Brain microvascular endothelial cell (primary cell): ENCODE measurements around the gene TTLL10.

Source experiments
- DNase-seq: peaks from one replicate; pipeline ENCODE4 v3.0.0-alpha.2; 2020
- H3K27ac ChIP-seq: fragments of 250-450 bp; sonication (Bioruptor Pico); 2 replicates; pipeline ENCODE4 v1.5.1; 2020; ENCODE audit warnings: mild to moderate bottlenecking, moderate library complexity
- H3K27me3 ChIP-seq: fragments of 250-450 bp; sonication (Bioruptor Pico); replicated peaks from 2 replicates; pipeline ENCODE4 v1.5.1; 2020; ENCODE audit warnings: mild to moderate bottlenecking
- H3K36me3 ChIP-seq: fragments of 250-450 bp; sonication (Bioruptor Pico); replicated peaks from 2 replicates; pipeline ENCODE4 v1.5.1; 2020; ENCODE audit warnings: mild to moderate bottlenecking
- H3K4me3 ChIP-seq: 2 replicates; pipeline ENCODE4 v1.5.1; 2011; ENCODE audit warnings: low read depth, mild to moderate bottlenecking, control low read depth, low read length, moderate library complexity
- in situ Hi-C: cut with HindIII; loops from 2 replicates; pipeline ENCODE4 v1.10.0; 2017; ENCODE audit warnings: low sequenced_read_pairs, low pct_ligation_motif_present
- TF ChIP-seq, protein P1 (sequence below): IDR thresholded peaks from 2 replicates; pipeline ENCODE4 v1.5.1; 2011; ENCODE audit warnings: low read depth, mild to moderate bottlenecking, moderate library complexity, low read length, control low read depth, inconsistent platforms; ENCODE audit errors: missing control alignments

Gene TTLL10

DNA sequence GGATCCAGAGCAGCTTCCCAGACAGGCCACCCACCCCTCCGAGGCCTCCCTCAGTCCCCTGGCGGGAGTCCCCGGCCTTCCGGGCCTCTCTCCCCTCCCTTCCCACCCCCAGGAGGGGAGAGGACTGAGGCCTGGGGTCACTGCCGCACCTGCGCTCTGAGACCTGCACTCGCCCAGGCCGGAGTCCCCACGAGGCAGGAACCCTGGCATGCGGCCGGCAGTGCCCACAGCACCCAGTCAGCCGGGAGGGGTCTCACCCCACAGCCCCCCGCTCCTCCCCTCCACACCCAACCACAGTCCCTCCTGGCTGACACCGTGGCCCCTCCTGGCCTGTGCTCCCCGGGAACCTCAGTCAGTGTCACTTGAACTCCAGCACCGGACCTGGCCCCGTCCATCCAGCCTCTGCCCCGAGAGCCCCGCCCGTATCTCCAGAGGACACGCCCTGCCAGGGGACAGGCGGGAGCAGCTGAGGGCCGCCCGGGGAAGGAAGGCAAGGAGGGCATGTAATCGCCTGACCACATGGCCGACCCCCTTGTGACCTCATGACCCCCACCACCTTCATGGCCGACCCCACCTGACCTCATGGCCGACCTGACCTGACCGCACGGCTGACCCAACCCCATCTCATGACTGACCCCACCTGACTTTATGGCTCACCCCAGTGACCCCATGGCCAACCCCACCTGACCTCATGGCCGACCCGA lies 28.7 kb upstream of the TTLL10 start:
- no peaks in the 10 kb centered on the region for H3K27me3 ChIP-seq
- in situ Hi-C loops: no loop called here
- H3K36me3 ChIP-seq: no peaks in the 10 kb centered on the region
- no peak overlapping the region for H3K27ac ChIP-seq
- DNase-seq: no peak
- no peak overlapping the region for H3K4me3 ChIP-seq
- TF ChIP-seq, protein P1, sequence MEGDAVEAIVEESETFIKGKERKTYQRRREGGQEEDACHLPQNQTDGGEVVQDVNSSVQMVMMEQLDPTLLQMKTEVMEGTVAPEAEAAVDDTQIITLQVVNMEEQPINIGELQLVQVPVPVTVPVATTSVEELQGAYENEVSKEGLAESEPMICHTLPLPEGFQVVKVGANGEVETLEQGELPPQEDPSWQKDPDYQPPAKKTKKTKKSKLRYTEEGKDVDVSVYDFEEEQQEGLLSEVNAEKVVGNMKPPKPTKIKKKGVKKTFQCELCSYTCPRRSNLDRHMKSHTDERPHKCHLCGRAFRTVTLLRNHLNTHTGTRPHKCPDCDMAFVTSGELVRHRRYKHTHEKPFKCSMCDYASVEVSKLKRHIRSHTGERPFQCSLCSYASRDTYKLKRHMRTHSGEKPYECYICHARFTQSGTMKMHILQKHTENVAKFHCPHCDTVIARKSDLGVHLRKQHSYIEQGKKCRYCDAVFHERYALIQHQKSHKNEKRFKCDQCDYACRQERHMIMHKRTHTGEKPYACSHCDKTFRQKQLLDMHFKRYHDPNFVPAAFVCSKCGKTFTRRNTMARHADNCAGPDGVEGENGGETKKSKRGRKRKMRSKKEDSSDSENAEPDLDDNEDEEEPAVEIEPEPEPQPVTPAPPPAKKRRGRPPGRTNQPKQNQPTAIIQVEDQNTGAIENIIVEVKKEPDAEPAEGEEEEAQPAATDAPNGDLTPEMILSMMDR: no peak

DNA sequence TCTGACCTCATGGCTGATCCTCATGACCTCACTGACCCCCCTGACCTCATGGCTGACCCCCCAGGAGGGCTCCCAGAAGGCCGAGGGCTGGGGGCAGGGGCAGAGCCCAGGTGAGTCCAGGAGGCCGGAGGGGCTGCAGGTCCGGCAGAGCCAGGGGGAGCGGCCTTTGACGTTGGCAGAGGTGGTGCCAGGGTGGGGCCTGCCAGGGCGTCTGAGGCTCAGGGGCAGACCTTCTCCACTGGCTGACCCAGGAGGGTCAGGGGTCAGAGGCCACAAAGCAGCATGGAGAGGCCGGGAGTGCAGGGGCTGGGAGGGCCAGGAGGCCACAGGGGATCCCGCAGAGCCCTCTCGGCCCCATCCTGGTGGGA lies 28.1 kb upstream of the TTLL10 start:
- no peaks in the 10 kb centered on the region for H3K27me3 ChIP-seq
- TF ChIP-seq, protein P1: no peak
- DNase-seq: no peak
- H3K36me3 ChIP-seq: no peaks in the 10 kb centered on the region
- no peak overlapping the region for H3K27ac ChIP-seq
- in situ Hi-C loops: no loop called here
- no peak overlapping the region for H3K4me3 ChIP-seq

DNA sequence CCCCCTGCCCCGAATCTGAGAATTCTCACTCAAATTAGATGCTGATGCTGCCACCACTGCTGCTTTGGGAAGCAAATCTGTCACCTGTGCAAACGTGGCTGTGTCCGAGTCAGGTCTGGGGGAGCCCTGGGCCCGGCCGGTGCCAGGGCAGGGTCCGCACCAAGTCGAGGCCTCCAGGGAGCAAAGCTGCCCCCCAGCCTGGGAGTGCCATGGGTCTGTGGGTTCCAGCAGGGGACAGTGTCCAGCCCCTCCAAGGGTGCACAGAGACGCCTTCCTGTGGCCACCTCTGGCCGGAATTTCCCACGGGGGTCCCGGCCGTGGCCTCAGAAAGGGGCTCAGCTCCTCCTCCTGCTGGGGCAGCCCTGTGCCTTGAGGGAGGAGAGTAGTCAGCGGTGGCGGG lies 27.7 kb upstream of the TTLL10 start:
- Histone ChIP-seq H3K27ac (no peak overlapping the region), H3K27me3 (no peaks in the 10 kb centered on the region), H3K36me3 (no peaks in the 10 kb centered on the region), H3K4me3 (no peak overlapping the region)
- TF ChIP-seq, protein P1: no peak
- in situ Hi-C loops: no loop called here
- no peak for DNase-seq

DNA sequence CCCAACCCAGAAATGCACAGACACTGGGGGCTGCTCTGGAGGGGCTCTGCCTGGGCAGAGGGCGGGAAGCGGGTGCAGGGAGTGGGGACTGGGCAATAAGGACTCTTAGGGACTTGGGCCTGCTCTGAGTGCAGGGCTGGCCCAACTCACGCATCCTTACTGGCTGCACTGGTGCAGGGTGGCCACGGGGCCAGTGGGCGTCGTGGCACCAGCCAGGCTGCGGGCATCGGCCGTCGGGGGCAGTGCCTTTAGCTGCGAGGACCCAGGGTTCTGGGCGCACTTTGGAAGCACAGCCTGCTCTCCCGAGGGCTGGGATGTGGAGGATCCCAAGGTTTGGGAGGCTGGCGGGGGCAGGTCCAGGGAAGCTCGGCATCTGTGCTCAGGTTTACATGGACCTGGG lies 27.1 kb upstream of the TTLL10 start:
- no peak for DNase-seq
- TF ChIP-seq, protein P1: no peak
- in situ Hi-C loops: no loop called here
- Histone ChIP-seq H3K4me3 (no peak overlapping the region), H3K27me3 (no peaks in the 10 kb centered on the region), H3K36me3 (no peaks in the 10 kb centered on the region), H3K27ac (no peak overlapping the region)

DNA sequence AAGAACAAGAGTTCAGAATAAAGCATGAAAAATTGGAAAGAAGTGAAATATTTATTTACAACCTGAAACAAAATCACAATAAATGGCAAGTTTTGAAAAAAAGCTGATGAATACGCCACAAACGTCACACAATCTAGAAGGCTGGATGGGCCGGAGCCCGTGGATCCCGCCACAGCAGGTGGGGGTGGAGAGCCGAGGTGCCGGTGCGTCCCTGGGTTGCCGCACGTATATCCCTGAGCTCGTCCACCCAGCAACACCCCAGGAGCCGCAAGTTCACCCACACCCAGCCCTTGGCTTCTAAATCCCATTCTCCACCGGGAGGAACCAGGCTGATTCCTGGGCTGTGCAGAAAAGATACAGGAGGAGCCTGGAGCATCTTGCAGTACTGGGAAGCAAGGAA lies 25.6 kb upstream of the TTLL10 start:
- Histone ChIP-seq H3K27me3 (no peaks in the 10 kb centered on the region), H3K27ac (no peak overlapping the region), H3K36me3 (no peaks in the 10 kb centered on the region), H3K4me3 (no peak overlapping the region)
- TF ChIP-seq, protein P1: no peak
- in situ Hi-C loops: no loop called here
- no peak for DNase-seq

DNA sequence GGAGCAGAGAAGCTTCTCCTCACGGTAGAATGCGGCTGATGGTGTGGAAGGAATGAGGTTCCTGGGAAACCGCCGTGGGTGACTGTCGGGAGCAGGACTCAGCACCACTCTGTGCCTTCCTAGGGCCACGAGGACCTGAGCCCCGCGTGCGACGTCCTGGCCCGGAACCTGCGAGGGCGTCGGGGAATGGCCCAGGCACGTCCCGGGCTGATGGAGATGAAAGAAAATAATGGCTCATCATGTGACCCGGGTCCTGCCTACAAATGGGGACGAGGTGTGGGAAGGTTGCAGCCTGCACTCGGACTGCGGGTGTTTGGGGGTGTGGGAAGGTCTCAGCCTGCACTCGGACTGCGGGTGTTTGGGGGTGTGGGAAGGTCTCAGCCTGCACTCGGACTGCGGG lies 25.1 kb upstream of the TTLL10 start:
- in situ Hi-C loops: no loop called here
- no peak for DNase-seq
- TF ChIP-seq, protein P1: no peak
- Histone ChIP-seq H3K27ac (no peak overlapping the region), H3K27me3 (no peaks in the 10 kb centered on the region), H3K4me3 (no peak overlapping the region), H3K36me3 (no peaks in the 10 kb centered on the region)
